Loucy (cell line): ENCODE results near the gene RAD52.

Experiments
- H2AFZ ChIP-seq: fragments of 200-600 bp; sonication (generic); 2 replicates; pipeline ENCODE4 v1.6.0; 2016; ENCODE audit warnings: antibody characterized with exemption, mild to moderate bottlenecking, low read length, moderate library complexity
- H3F3A ChIP-seq: fragments of 200-600 bp; 2 replicates; pipeline ENCODE4 v1.6.0; 2016; ENCODE audit warnings: antibody characterized with exemption, low read depth, mild to moderate bottlenecking
- H3K27me3 ChIP-seq: fragments of 200-600 bp; sonication (generic); 2 replicates; pipeline ENCODE4 v1.6.1; 2014; ENCODE audit warnings: low read length, mild to moderate bottlenecking; ENCODE audit not compliant: insufficient read depth, poor library complexity, severe bottlenecking
- H3K36me3 ChIP-seq: fragments of 200-600 bp; sonication (generic); 2 replicates; pipeline ENCODE4 v1.6.1; 2016; ENCODE audit warnings: low read length; ENCODE audit not compliant: insufficient read depth
- H3K4me1 ChIP-seq: fragments of 200-600 bp; sonication (generic); 2 replicates; pipeline ENCODE4 v1.5.1; 2014; ENCODE audit warnings: low read length, mild to moderate bottlenecking; ENCODE audit not compliant: insufficient read depth, poor library complexity, severe bottlenecking
- H3K4me2 ChIP-seq: fragments of 200-600 bp; sonication (generic); 2 replicates; pipeline ENCODE4 v1.6.0; 2014; ENCODE audit warnings: antibody characterized with exemption, low read length, low read depth, mild to moderate bottlenecking; ENCODE audit not compliant: poor library complexity, severe bottlenecking
- H3K4me3 ChIP-seq: fragments of 200-600 bp; sonication (generic); 2 replicates; pipeline ENCODE4 v1.5.1; 2014; ENCODE audit warnings: low read length, mild to moderate bottlenecking, mixed read lengths; ENCODE audit not compliant: poor library complexity, severe bottlenecking
- H3K79me2 ChIP-seq: fragments of 200-600 bp; sonication (generic); 2 replicates; pipeline ENCODE4 v1.6.1; 2014; ENCODE audit warnings: low read length; ENCODE audit not compliant: insufficient read depth
- H3K9ac ChIP-seq: fragments of 200-600 bp; sonication (generic); 2 replicates; pipeline ENCODE4 v1.6.0; 2014; ENCODE audit warnings: mild to moderate bottlenecking, low read depth, low read length, moderate library complexity; ENCODE audit not compliant: poor library complexity, severe bottlenecking
- H3K9me2 ChIP-seq: fragments of 200-600 bp; sonication (generic); replicated peaks from 2 replicates; pipeline ENCODE4 v1.6.1; 2016; ENCODE audit warnings: low read depth, low read length, mixed read lengths
- H3K9me3 ChIP-seq: fragments of 200-600 bp; sonication (generic); 2 replicates; pipeline ENCODE4 v1.6.1; 2014; ENCODE audit warnings: mild to moderate bottlenecking, antibody characterized with exemption, low read length, low read depth; ENCODE audit not compliant: insufficient read depth
- H4K20me1 ChIP-seq: fragments of 200-600 bp; sonication (generic); 2 replicates; pipeline ENCODE4 v1.6.0; 2014; ENCODE audit warnings: antibody characterized with exemption, low read length, mild to moderate bottlenecking; ENCODE audit not compliant: insufficient read depth, poor library complexity, severe bottlenecking
- CTCF ChIP-seq: fragments of 200-600 bp; sonication (generic); conservative IDR thresholded peaks from 2 replicates; pipeline ENCODE4 v1.5.1; 2014; ENCODE audit warnings: mild to moderate bottlenecking, antibody characterized with exemption, low read length
- EZH2phosphoT487 ChIP-seq: fragments of 200-600 bp; IDR thresholded peaks from 2 replicates; pipeline ENCODE4 v1.6.1; 2018; ENCODE audit warnings: antibody characterized with exemption, mild to moderate bottlenecking, moderate library complexity, borderline replicate concordance

Gene RAD52

DNA sequence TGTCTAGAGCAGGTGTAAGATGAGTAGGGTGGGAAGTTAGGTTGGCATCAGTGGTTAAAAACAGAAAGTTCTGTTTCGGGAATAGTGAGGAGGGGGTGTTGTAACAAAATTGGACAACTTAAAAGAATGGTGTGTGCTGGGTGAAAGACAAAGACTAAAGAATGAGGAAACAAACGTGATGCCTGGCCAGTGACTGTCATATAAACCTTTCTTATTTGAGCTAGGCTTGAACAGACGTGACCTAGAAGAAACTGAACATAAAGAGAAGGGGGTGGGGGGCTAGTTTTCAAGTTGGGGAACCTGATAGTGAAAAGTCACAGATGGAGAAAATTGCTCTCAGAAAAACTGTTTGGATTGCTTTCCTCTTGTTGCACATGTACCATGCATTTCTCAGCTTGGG, 39.6 kb downstream of the RAD52 start:
- H4K20me1 ChIP-seq, result no peaks in the 10 kb centered on the region
- peaks cover 9% of the 10 kb centered on the region for H3K4me1 ChIP-seq
- H3K9me2 ChIP-seq, result no peaks in the 10 kb centered on the region
- H3K9ac ChIP-seq, result no peak overlapping the region
- H3K79me2 ChIP-seq, result no peaks in the 10 kb centered on the region
- H3K36me3 ChIP-seq, result peaks cover 95% of the 10 kb centered on the region
- H2AFZ ChIP-seq, result no peak overlapping the region
- H3K9me3 ChIP-seq, result no peaks in the 10 kb centered on the region
- TF ChIP-seq EZH2phosphoT487, result no peak
- TF ChIP-seq CTCF, result no peak
- peaks cover 10% of the 10 kb centered on the region; the same call in 1 of the 2 replicates for H3F3A ChIP-seq
- H3K4me3 ChIP-seq, result no peak overlapping the region
- no peaks in the 10 kb centered on the region for H3K27me3 ChIP-seq
- no peak overlapping the region for H3K4me2 ChIP-seq

DNA sequence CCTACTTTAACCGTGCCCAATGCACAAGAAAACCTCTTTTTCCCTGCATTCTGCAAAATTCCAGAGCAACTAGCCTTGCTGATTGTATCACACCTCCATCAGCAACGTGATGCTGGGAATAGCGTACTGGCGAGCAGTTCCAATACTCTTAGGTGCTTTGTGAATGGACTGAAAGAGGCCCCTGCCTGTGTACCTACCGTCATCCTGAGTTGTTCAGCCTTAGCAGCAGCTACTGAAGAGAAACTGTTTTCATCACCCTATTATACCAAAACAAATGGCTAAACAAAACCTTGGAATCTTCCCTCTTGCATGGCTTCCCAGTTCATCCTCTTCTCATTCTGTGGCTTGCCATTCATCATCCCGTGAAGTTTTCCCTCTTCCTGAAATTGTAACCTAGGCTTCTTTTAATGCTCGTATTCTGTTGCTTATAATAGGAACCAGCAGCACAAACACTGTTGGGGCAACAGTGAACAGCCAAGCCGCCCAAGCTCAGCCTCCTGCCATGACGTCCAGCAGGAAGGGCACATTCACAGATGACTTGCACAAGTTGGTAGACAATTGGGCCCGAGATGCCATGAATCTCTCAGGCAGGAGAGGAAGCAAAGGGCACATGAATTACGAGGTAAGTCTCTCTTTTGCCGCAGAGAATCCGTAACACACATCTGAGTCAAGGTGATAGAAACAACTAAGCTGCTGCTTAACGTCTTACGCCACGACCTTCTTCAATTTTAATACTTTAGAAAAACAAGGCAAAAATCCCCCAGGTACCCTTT, 41.9 kb downstream of the RAD52 start:
- Histone ChIP-seq H3K9ac (no peak overlapping the region), H3K4me3 (no peak overlapping the region), H3K9me2 (no peaks in the 10 kb centered on the region), H3K4me2 (no peak overlapping the region), H3K79me2 (no peaks in the 10 kb centered on the region), H3K36me3 (peaks cover 96% of the 10 kb centered on the region), H3K9me3 (no peaks in the 10 kb centered on the region), H3K27me3 (no peaks in the 10 kb centered on the region), H2AFZ (no peak overlapping the region), H3F3A (peaks cover 5% of the 10 kb centered on the region; the same call in 1 of the 2 replicates), H4K20me1 (peaks cover 4% of the 10 kb centered on the region), H3K4me1 (peaks cover 16% of the 10 kb centered on the region)
- TF ChIP-seq CTCF (no peak), EZH2phosphoT487 (no peak)

DNA sequence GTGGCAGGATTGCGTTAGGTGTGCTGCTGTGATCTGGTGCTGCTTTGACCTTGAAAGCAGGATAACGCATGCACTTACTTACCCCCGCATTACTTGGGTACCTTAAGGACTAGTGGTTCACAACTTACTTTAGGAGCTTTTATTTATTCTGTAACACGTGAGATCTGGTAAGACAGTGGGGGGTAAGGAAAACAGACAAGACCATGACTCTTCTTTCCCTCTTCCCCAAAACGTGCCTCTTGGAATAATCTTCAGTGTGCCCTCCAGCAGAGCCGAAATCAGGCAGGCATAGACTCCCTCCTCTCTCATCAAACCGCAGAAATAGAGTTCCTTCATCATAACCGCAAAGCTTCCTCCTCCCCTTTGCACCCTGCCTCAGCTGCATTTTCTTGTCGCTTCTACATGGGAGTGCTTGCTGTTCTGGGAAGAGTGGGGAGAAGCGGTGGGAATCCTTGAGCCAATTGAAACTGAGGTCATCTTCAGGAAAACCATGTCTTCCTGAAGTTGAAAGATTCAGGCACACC, 43.4 kb downstream of the RAD52 start:
- H4K20me1 ChIP-seq, result peaks cover 4% of the 10 kb centered on the region
- no peak overlapping the region for H3K4me2 ChIP-seq
- no peaks in the 10 kb centered on the region for H3K9me3 ChIP-seq
- H3K27me3 ChIP-seq, result no peaks in the 10 kb centered on the region
- no peak overlapping the region for H3K9ac ChIP-seq
- no peak overlapping the region for H2AFZ ChIP-seq
- no peak for TF ChIP-seq CTCF
- no peak for TF ChIP-seq EZH2phosphoT487
- H3F3A ChIP-seq, result peaks cover 5% of the 10 kb centered on the region; the same call in 1 of the 2 replicates
- peaks cover 98% of the 10 kb centered on the region for H3K36me3 ChIP-seq
- H3K79me2 ChIP-seq, result no peaks in the 10 kb centered on the region
- H3K9me2 ChIP-seq, result no peaks in the 10 kb centered on the region
- no peak overlapping the region for H3K4me3 ChIP-seq
- H3K4me1 ChIP-seq, result peaks cover 17% of the 10 kb centered on the region
